ENCODE measurements around the gene NT5M. TPM values are rescaled to one million over a fixed set of nuclear protein-coding genes. Genes with fewer than 3 reads are reported as not detected.

NT5M gene
- total RNA-seq, 1 experiment from 2014 or later = 6.6 TPM

- Histone ChIP-seq H2AK5ac (ENCODE audit: insufficient read length, low read length) (no peak overlapping the region), H3K4ac (ENCODE audit: low read depth, low read length) (no peak overlapping the region), H3K27ac (ENCODE audit: insufficient read length, low read depth, low read length) (no peak overlapping the region), H2BK12ac (ENCODE audit: insufficient read length, low read depth, low read length) (no peak overlapping the region), H4K20me1 (ENCODE audit: control insufficient read depth, insufficient read depth, insufficient read length) (no peaks in the 10 kb centered on the region), H3K56ac (ENCODE audit: insufficient read length, low read depth, low read length) (no peak overlapping the region), H4K5ac (ENCODE audit: insufficient read length, low read depth, low read length) (no peak overlapping the region), H3K79me2 (ENCODE audit: insufficient read depth, low read length) (no peaks in the 10 kb centered on the region), H2BK5ac (ENCODE audit: insufficient read length, low read length) (no peak overlapping the region), H2BK120ac (ENCODE audit: low read depth, low read length, poor library complexity, severe bottlenecking) (no peak overlapping the region), H3K18ac (ENCODE audit: insufficient read length, low read depth, low read length) (no peak overlapping the region), H4K8ac (replicated peaks; ENCODE audit: insufficient read length, low read depth, low read length) (no peak overlapping the region), H3T11ph (ENCODE audit: low read length) (no peak overlapping the region), H3K4me2 (ENCODE audit: insufficient read depth, insufficient read length, low read length) (no peak overlapping the region), H3K79me1 (ENCODE audit: insufficient read depth, low read depth, low read length, poor library complexity, severe bottlenecking) (no peaks in the 10 kb centered on the region), H3K9ac (ENCODE audit: extremely low read depth, insufficient read length, low read length) (no peak overlapping the region), H2BK15ac (ENCODE audit: low read depth, low read length) (no peak overlapping the region), H3K4me1 (ENCODE audit: insufficient read depth, low read length) (no peaks in the 10 kb centered on the region), H3K23ac (ENCODE audit: insufficient read length, low read depth, low read length) (no peak overlapping the region), H3K23me2 (ENCODE audit: insufficient read length, low read depth, low read length, poor library complexity, severe bottlenecking) (no peaks in the 10 kb centered on the region), H3K9me3 (ENCODE audit: control insufficient read depth, low read depth, low read length) (no peaks in the 10 kb centered on the region), H2AFZ (ENCODE audit: low read length) (no peak overlapping the region), H2BK20ac (ENCODE audit: low read depth, low read length, poor library complexity, severe bottlenecking) (no peak overlapping the region), H3K14ac (ENCODE audit: insufficient read depth, low read length) (no peak overlapping the region), H3K27me3 (ENCODE audit: insufficient read depth, low read length) (no peaks in the 10 kb centered on the region), H4K91ac (ENCODE audit: insufficient read length, low read depth, low read length) (no peak overlapping the region)
- TF ChIP-seq CTCF (conservative IDR thresholded peaks at IDR 0.05) = no peak
- no peak overlapping the region for H3K4me3 Mint-ChIP-seq
- no CpG with 5 or more reads among the region's 7 CpGs for WGBS (ENCODE audit: extremely low coverage, insufficient read length, low lambda C conversion rate)
- peaks cover 0 to 6% (median 0%) of the 10 kb centered on the region in 3 experiments; a peak in 2 of 7 replicates for H3K36me3 Mint-ChIP-seq (ENCODE audit: insufficient read depth in 1 of 3, low read depth in 3 of 3)
- H3K9me3 Mint-ChIP-seq = peaks cover 0 to 3% of the 10 kb centered on the region in 2 experiments; a peak in 2 of 5 replicates
- no peak overlapping the region; a peak in 2 of 7 replicates for H3K27ac Mint-ChIP-seq
- peaks cover 0 to 3% of the 10 kb centered on the region in 2 experiments; a peak in 1 of 4 replicates for H3K4me1 Mint-ChIP-seq
- peaks cover 5% of the 10 kb centered on the region for H3K27me3 Mint-ChIP-seq (ENCODE audit: low read depth)
- DNase-seq = no peak
Observed at GRCh38 chr17:17387017-17387497, 83.9 kb downstream of the NT5M start.

All from H9 (cell line).